ENCODE results near the gene KSR1. TPM values are rescaled to one million over a fixed set of nuclear protein-coding genes. Genes with fewer than 3 reads are reported as not detected.

The KSR1 gene
- polyA plus RNA-seq, 1 donor from 2014 or later = 9.2 TPM

DNA sequence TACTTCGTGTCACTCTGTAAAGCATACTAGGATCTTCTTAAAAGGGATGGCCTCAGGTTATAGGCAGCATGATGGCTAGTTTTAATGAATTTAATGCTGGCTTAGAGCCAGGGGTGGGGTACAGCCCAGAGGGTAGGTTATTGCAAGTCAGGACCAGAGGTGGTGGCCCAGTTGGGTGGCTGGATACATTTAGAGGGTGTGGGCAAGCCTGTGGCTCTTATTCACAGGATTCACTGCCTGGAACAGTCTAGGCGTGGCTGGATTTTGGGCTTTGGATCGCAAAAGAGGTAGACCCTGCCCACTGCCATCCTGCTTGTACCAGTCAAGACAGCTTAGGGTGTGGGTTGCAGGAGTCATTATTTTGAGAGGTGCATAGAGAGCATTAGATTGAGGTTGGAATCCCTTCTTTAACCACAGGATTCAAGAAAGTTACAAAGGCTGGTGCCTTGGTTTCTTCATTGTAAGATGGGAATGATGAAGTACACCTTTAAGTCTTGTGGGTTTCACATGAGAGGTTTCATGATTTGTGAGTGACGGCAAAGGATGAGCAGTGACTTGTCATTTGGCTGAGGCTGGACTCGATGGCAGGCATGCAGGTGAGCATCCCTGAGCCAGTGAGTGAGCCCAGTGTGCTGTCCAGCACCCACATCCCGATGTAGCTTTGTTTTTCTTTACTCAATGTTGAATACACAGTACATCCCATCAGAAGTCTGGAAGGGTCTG, 85.2 kb downstream of the KSR1 start:
- no peaks in the 10 kb centered on the region for H3K9me3 ChIP-seq (ENCODE audit: low read length)
- H3K27ac ChIP-seq (ENCODE audit: low read length) = no peak overlapping the region
- no peak overlapping the region for H3K4me2 ChIP-seq (ENCODE audit: low read length)
- no peak overlapping the region for H3K9ac ChIP-seq (ENCODE audit: low read length)
- H3K4me3 ChIP-seq (ENCODE audit: low read length) = no peak overlapping the region
- no peak for TF ChIP-seq EP300 (conservative IDR thresholded peaks at IDR 0.05; ENCODE audit: poor library complexity, severe bottlenecking)
- TF ChIP-seq, protein P1, sequence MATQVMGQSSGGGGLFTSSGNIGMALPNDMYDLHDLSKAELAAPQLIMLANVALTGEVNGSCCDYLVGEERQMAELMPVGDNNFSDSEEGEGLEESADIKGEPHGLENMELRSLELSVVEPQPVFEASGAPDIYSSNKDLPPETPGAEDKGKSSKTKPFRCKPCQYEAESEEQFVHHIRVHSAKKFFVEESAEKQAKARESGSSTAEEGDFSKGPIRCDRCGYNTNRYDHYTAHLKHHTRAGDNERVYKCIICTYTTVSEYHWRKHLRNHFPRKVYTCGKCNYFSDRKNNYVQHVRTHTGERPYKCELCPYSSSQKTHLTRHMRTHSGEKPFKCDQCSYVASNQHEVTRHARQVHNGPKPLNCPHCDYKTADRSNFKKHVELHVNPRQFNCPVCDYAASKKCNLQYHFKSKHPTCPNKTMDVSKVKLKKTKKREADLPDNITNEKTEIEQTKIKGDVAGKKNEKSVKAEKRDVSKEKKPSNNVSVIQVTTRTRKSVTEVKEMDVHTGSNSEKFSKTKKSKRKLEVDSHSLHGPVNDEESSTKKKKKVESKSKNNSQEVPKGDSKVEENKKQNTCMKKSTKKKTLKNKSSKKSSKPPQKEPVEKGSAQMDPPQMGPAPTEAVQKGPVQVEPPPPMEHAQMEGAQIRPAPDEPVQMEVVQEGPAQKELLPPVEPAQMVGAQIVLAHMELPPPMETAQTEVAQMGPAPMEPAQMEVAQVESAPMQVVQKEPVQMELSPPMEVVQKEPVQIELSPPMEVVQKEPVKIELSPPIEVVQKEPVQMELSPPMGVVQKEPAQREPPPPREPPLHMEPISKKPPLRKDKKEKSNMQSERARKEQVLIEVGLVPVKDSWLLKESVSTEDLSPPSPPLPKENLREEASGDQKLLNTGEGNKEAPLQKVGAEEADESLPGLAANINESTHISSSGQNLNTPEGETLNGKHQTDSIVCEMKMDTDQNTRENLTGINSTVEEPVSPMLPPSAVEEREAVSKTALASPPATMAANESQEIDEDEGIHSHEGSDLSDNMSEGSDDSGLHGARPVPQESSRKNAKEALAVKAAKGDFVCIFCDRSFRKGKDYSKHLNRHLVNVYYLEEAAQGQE (IDR thresholded peaks at IDR 0.05; ENCODE audit: borderline replicate concordance) = no peak
- TF ChIP-seq EZH2 (IDR thresholded peaks at IDR 0.05; ENCODE audit: borderline replicate concordance, insufficient read depth, low read length, poor library complexity, severe bottlenecking) = no peak
- TF ChIP-seq SMC3 (conservative IDR thresholded peaks at IDR 0.05; ENCODE audit: poor library complexity) = no peak
- TF ChIP-seq MXI1 (conservative IDR thresholded peaks at IDR 0.05; ENCODE audit: poor library complexity, severe bottlenecking) = no peak
- TF ChIP-seq POLR2AphosphoS5 (IDR thresholded peaks at IDR 0.05) = no peak
- TF ChIP-seq, protein P2, sequence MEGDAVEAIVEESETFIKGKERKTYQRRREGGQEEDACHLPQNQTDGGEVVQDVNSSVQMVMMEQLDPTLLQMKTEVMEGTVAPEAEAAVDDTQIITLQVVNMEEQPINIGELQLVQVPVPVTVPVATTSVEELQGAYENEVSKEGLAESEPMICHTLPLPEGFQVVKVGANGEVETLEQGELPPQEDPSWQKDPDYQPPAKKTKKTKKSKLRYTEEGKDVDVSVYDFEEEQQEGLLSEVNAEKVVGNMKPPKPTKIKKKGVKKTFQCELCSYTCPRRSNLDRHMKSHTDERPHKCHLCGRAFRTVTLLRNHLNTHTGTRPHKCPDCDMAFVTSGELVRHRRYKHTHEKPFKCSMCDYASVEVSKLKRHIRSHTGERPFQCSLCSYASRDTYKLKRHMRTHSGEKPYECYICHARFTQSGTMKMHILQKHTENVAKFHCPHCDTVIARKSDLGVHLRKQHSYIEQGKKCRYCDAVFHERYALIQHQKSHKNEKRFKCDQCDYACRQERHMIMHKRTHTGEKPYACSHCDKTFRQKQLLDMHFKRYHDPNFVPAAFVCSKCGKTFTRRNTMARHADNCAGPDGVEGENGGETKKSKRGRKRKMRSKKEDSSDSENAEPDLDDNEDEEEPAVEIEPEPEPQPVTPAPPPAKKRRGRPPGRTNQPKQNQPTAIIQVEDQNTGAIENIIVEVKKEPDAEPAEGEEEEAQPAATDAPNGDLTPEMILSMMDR (IDR thresholded peaks at IDR 0.05; ENCODE audit: poor library complexity, severe bottlenecking) = no peak
- no peak for TF ChIP-seq RAD21 (conservative IDR thresholded peaks at IDR 0.05)
- TF ChIP-seq TAF1 (IDR thresholded peaks at IDR 0.05; ENCODE audit: low read depth) = no peak
- no peaks in the 10 kb centered on the region for H3K79me2 ChIP-seq (replicated peaks; ENCODE audit: insufficient read depth, low read length)
- no peaks in the 10 kb centered on the region for H3F3A ChIP-seq (ENCODE audit: insufficient read depth, low read length, poor library complexity, severe bottlenecking)
- H3K36me3 ChIP-seq (ENCODE audit: insufficient read depth, low read length) = no peaks in the 10 kb centered on the region
- no peaks in the 10 kb centered on the region for H3K9me2 ChIP-seq (ENCODE audit: insufficient read depth, low read length)
- no peak overlapping the region for H2AFZ ChIP-seq (ENCODE audit: low read depth, low read length)
- H4K20me1 ChIP-seq (ENCODE audit: insufficient read depth) = no peaks in the 10 kb centered on the region
- H3K27me3 ChIP-seq (ENCODE audit: insufficient read depth, low read depth, low read length) = no peaks in the 10 kb centered on the region

DNA sequence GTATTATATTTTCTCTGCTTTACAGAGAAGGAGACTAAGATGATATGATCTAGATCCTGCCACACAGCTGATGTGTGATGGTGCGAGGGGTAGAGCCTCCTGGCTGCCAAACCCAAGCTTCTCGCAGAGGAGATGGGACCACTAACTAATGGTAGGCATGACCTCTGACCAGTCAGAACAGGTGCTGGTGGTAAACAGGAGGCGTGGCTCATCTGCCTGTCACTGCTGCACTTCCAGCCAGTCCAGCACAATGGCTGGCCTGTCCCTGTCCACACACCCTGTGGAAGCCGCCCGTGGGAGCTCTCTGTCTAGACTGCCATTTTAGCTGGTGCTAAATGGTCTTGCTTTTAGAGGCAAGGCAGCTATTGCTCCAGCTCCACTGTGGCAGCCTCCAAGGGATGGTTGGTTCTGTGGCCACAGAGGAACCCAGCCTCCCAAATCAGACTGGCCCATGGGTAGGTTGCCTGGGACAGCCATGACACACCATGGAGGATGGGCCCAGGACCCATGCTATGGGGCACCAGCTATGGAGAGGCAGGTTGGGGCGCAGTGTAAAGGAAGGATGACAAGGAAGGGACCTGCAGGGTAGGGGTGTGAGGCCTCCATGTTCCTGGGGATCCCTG, 86.7 kb downstream of the KSR1 start:
- Histone ChIP-seq H3K4me3 (ENCODE audit: low read length) (no peak overlapping the region), H3K79me2 (replicated peaks; ENCODE audit: insufficient read depth, low read length) (no peaks in the 10 kb centered on the region), H3K9ac (ENCODE audit: low read length) (no peak overlapping the region), H4K20me1 (ENCODE audit: insufficient read depth) (no peaks in the 10 kb centered on the region), H3F3A (ENCODE audit: insufficient read depth, low read length, poor library complexity, severe bottlenecking) (no peaks in the 10 kb centered on the region), H2AFZ (ENCODE audit: low read depth, low read length) (no peak overlapping the region), H3K36me3 (ENCODE audit: insufficient read depth, low read length) (no peaks in the 10 kb centered on the region), H3K4me2 (ENCODE audit: low read length) (no peak overlapping the region), H3K27me3 (ENCODE audit: insufficient read depth, low read depth, low read length) (no peaks in the 10 kb centered on the region), H3K9me3 (ENCODE audit: low read length) (no peaks in the 10 kb centered on the region), H3K27ac (ENCODE audit: low read length) (no peak overlapping the region), H3K9me2 (ENCODE audit: insufficient read depth, low read length) (no peaks in the 10 kb centered on the region)
- TF ChIP-seq SMC3 (conservative IDR thresholded peaks at IDR 0.05; ENCODE audit: poor library complexity) = no peak
- no peak for TF ChIP-seq MXI1 (conservative IDR thresholded peaks at IDR 0.05; ENCODE audit: poor library complexity, severe bottlenecking)
- TF ChIP-seq POLR2AphosphoS5 (IDR thresholded peaks at IDR 0.05) = no peak
- no peak for TF ChIP-seq EP300 (conservative IDR thresholded peaks at IDR 0.05; ENCODE audit: poor library complexity, severe bottlenecking)
